ENCODE results near the gene SSTR3. TPM values are rescaled to one million over a fixed set of nuclear protein-coding genes. Genes with fewer than 3 reads are reported as not detected.
"Not testable (repeated sequence)": the region's sequence is repeated elsewhere in the genome, so short reads cannot be mapped to it uniquely, and the experiment has no call there.

The SSTR3 gene
- total RNA-seq, 1 donor from 2014 or later, result 0.69 TPM

- no peaks in the 10 kb centered on the region for H3K27me3 Mint-ChIP-seq (ENCODE audit: low read depth)
- no peaks in the 10 kb centered on the region for H3K36me3 Mint-ChIP-seq
- no peak overlapping the region for H3K4me3 Mint-ChIP-seq
- no peaks in the 10 kb centered on the region for H3K9me3 Mint-ChIP-seq
- no peak overlapping the region for H3K27ac Mint-ChIP-seq
- peaks cover 36% of the 10 kb centered on the region for H3K4me1 Mint-ChIP-seq
- DNase-seq (ENCODE audit: low spot score in 2 of 2, unreplicated experiment in 2 of 2), result no peak
- no peak for TF ChIP-seq CTCF (IDR thresholded peaks at IDR 0.05; ENCODE audit: unreplicated experiment)
Observed at GRCh38 chr22:37173709-37174108, 38.6 kb downstream of the SSTR3 start.

- no peaks in the 10 kb centered on the region for H3K36me3 Mint-ChIP-seq
- H3K4me3 Mint-ChIP-seq, result no peak overlapping the region
- H3K27ac Mint-ChIP-seq, result no peak overlapping the region
- no peak for DNase-seq (ENCODE audit: low spot score in 2 of 2, unreplicated experiment in 2 of 2)
- no peaks in the 10 kb centered on the region for H3K9me3 Mint-ChIP-seq
- no peak for TF ChIP-seq CTCF (IDR thresholded peaks at IDR 0.05; ENCODE audit: unreplicated experiment)
- H3K27me3 Mint-ChIP-seq (ENCODE audit: low read depth), result no peaks in the 10 kb centered on the region
- H3K4me1 Mint-ChIP-seq, result peaks cover 25% of the 10 kb centered on the region
Observed at GRCh38 chr22:37172266-37173245, 39.7 kb downstream of the SSTR3 start.

GRCh38 chr22:37171662-37172061 lies 40.6 kb downstream of the SSTR3 start:
- no peak for TF ChIP-seq CTCF (IDR thresholded peaks at IDR 0.05; ENCODE audit: unreplicated experiment)
- Mint-ChIP-seq H3K4me1 (peaks cover 22% of the 10 kb centered on the region), H3K36me3 (no peaks in the 10 kb centered on the region), H3K27ac (no peak overlapping the region), H3K4me3 (no peak overlapping the region), H3K9me3 (no peaks in the 10 kb centered on the region), H3K27me3 (ENCODE audit: low read depth) (no peaks in the 10 kb centered on the region)
- no peak for DNase-seq (ENCODE audit: low spot score in 2 of 2, unreplicated experiment in 2 of 2)

GRCh38 chr22:37170689-37171405 lies 41.4 kb downstream of the SSTR3 start:
- H3K27me3 Mint-ChIP-seq (ENCODE audit: low read depth); H3K4me3 Mint-ChIP-seq; H3K36me3 Mint-ChIP-seq; DNase-seq (ENCODE audit: low spot score in 2 of 2, unreplicated experiment in 2 of 2); H3K9me3 Mint-ChIP-seq: not testable (repeated sequence)
- H3K27ac Mint-ChIP-seq, result peak overlapping the region; percentile 13
- H3K4me1 Mint-ChIP-seq, result peaks cover 17% of the 10 kb centered on the region

- no peaks in the 10 kb centered on the region for H3K9me3 Mint-ChIP-seq
- peaks cover 13% of the 10 kb centered on the region for H3K4me1 Mint-ChIP-seq
- no peak overlapping the region for H3K4me3 Mint-ChIP-seq
- DNase-seq (ENCODE audit: low spot score in 2 of 2, unreplicated experiment in 2 of 2), result no peak
- no peaks in the 10 kb centered on the region for H3K36me3 Mint-ChIP-seq
- H3K27ac Mint-ChIP-seq, result no peak overlapping the region
- TF ChIP-seq CTCF (IDR thresholded peaks at IDR 0.05; ENCODE audit: unreplicated experiment), result no peak
- no peaks in the 10 kb centered on the region for H3K27me3 Mint-ChIP-seq (ENCODE audit: low read depth)
Observed at GRCh38 chr22:37169947-37170688, 42.2 kb downstream of the SSTR3 start.
